Stimulated activated CD4-positive, alpha-beta T cell treated with anti-CD3 and anti-CD28 coated beads, Interleukin-4, amount 100 ng/mL, for 1 hour (primary cell): ENCODE measurements around the gene CDH23.

Source experiments
- DNase-seq: peaks from one replicate; pipeline ENCODE4 v3.0.0-alpha.2; 2020

Gene CDH23

GRCh38 chr10:71443676-71444075, 47.0 kb downstream of the CDH23 start:
- DNase-seq: no peak

DNA sequence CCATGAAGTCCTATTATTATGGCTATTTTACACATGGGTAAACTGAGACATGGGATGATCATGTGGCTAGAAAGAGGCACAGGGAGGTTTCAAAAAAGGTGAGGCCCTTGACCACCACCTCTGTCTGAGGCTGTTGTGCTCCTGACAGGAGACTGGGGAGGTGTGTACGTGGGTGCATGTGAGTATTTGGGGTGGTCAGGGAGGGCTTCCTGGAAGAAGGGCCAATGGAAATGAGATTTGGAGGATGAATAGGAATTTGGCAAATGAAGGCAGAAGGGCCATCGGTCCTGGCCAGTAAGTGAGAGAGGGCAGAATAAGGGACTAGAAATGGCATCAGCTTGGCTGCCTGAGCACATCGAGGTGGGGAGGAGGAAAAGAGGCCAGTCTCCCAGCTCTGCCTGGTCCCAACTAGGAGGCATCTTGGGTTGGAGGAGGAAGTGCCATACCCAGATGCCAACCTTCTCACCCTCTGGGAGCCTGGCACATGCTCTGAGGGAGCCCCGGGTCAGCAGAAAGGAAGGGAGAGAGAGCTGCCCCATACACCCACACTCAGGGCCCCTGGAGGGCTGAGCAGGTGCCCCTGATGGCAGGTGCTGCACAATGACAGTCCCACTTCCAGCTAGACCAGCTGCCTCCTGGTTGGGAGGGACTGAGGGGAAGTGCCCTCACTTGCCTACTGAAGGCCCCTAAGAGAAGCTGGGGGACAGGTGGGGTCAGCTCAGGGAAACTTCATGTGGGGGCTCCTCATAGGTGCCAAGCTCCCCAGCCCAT, 47.7 kb downstream of the CDH23 start:
- DNase-seq: no peak

- DNase-seq: no peak
Observed at GRCh38 chr10:71447676-71448075, 51.0 kb downstream of the CDH23 start.

- DNase-seq: no peak
Observed at GRCh38 chr10:71448146-71448545, 51.4 kb downstream of the CDH23 start.

GRCh38 chr10:71449026-71449425, 52.3 kb downstream of the CDH23 start:
- no peak for DNase-seq

- no peak for DNase-seq
Observed at GRCh38 chr10:71451754-71452153, 55.0 kb downstream of the CDH23 start.

DNA sequence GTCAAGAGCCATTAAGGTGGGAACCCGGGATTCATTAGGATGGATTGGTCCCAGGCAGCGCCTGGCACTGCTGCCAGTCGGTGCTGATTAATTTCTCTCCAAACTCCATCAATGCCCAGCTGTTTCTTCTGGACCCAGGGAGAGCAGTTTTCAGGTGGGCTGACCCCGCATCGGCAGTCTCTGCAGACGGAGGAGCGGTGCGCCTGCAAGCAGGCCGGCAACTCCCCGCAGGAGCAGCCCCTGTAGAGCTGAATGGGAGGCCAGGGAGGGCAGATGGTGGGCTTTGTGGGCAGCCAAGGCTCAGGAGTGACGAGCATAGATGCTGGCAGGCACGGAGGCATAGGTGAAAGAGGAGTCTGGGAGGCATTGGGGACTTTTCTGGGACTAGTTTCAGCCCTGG, 56.5 kb downstream of the CDH23 start:
- DNase-seq: no peak

DNA sequence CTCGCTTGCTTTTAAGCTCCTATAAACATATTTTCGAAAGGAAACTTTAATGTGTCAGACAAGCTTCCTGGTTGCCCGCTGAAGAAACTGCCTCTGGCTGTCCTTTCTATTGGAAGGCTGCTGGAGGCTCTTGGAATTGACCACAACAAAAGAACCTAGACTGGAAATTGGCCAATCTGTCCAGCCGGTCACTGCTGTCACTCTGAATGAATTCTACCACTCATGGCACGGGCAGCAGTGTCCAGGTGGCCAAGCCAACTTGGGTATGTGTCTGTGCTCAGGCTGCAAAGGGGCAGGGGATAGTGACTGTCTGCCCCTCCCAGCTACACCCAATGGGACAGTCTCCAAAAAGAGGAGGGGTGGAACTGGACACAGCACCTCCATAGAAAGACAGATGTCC, 57.6 kb downstream of the CDH23 start:
- no peak for DNase-seq

DNA sequence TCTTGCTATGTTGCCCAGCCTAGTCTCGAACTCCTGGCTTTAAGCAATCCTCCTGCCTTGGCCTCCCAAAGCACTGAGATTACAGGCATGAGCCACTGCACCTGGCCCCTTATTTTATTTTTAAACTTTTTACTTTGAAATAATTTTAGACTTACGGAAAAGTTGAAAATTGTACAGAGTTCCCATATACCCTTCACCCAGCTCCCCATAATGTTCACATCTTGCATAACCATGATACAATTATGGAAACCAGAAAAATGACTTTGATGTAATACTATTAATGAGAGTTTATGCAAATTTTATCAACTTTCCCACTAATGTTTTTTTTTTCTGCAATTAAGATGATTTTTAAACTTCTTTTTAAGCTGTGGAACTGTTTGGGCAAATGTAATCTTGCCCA, 58.3 kb downstream of the CDH23 start:
- no peak for DNase-seq

- DNase-seq: no peak
Observed at GRCh38 chr10:71456631-71457030, 59.9 kb downstream of the CDH23 start.

GRCh38 chr10:71457908-71458307, 61.2 kb downstream of the CDH23 start:
- DNase-seq: no peak

DNA sequence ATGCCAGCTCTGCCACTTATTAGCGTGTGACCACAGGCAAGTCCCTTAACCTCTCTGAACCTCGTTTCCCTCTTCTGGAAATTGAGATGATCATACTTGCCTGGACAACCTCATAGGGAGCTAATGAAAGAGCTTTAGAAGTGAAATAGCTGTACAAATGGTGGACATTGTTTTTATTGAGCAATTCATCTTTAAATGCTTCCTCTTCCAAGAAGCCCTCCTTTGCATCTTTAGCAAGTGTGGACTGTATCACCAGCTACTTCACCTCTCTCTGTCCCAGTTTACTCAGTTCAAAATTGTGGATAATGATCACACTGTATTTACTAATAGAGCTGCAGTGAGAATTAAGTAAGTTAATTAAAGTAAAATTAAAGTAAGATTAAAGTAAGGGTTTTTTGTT, 61.7 kb downstream of the CDH23 start:
- DNase-seq: no peak

GRCh38 chr10:71459513-71459912, 62.8 kb downstream of the CDH23 start:
- DNase-seq: no peak

- no peak for DNase-seq
Observed at GRCh38 chr10:71460615-71461014, 63.9 kb downstream of the CDH23 start.

DNA sequence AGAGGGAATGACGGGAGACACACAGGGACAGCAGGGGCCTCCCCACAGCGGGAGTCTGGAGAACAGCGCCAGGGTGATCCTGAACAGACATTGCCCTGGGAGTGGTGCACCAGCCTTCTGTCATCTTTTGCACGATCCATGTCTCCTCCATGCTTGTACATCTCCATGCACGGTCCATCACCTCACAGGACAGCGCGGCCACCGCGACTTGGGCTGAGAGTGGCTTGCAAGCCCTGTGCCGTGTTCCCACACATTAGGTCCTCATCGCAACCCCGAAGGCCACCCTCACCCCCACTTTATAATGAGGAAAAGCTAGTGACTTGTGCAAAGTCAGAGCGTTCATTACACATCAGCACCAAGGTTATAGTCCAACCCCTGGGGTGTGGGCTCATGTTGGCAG, 64.7 kb downstream of the CDH23 start:
- no peak for DNase-seq

GRCh38 chr10:71462062-71462935, 65.6 kb downstream of the CDH23 start:
- no peak for DNase-seq

- no peak for DNase-seq
Observed at GRCh38 chr10:71463111-71463510, 66.4 kb downstream of the CDH23 start.

DNA sequence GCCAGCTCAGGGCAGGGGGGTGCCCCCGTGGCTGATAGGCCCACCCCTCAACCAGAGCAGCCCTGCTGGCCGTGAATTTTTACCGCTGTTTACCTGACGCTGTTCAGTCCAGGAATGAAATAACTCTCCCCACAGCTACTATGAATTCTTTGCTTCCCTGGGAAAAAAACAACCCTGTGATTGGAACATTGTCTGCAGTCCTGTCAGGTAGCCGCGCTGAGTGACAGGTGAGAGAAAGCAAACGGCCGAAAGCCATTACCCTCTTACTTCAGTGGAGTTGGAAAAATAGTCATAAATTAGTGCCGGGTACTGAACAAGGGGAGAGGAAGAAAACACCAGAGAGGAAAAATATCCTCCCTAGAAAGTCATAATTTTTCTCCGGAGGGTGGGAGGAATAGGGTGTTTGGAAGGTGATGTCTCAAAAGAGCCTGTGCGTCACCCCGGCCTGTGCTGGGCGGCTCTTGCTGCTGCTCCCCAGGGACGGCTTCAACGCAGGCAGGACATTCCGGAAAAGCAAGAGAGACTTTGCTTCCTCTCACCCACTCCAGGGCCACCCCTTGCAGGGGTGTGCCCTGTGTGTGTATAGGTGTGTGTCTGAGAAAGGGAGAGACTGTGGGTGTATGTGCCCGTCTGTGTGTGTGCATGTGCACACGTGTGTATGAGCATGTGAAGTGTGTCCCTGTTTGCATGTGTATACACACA, 69.0 kb downstream of the CDH23 start:
- DNase-seq: no peak

DNA sequence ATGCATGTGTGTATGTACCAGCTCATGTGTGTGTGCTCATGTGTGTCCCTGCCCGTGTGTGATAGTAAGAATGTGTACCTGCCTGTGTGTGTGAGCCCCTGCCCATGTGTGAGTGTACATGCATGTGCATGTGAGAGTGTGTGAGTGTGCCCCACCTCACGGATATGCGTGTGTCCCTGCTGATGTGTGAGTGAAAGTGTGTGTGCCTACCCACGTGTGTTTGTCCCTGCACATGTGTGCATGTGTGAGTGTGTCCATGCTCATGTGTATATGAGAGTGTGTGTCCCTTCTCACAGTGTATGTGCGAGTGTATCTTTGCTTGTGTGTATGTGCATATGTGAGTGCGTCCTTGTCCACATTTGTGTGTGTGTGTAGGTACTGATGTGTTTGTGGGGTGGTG, 69.6 kb downstream of the CDH23 start:
- no peak for DNase-seq

DNA sequence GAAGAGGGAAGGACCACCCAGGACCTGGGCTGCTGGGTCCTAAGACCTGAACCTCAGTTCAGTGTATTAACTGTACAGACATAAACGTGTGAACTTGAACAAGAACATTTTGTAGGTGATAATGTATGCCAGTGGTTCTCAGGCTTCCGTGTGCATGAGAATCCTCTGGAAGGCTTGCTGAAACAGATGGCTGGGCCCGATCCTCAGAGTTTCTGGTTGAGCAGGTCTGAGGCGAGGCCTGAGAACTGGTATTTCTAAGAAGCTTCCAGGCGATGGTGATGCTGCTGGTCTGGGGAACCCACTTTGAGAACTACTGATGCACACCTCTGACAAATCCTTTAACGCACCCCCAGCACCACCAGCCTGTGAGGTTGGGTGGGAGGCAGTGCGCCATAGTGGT, 70.4 kb downstream of the CDH23 start:
- DNase-seq: no peak

GRCh38 chr10:71467569-71468362, 71.0 kb downstream of the CDH23 start:
- DNase-seq: no peak

- no peak for DNase-seq
Observed at GRCh38 chr10:71468363-71469094, 71.8 kb downstream of the CDH23 start.
